ENCODE results near the gene ATF7IP2. TPM values are rescaled to one million over a fixed set of nuclear protein-coding genes. Genes with fewer than 3 reads are reported as not detected.

Gene ATF7IP2
- total and polyA plus RNA-seq, 2 of the 13 experiments (the other 11 are each of a cell fraction or from before 2014, with no cell fraction given), result 117 to 217 TPM

- TF ChIP-seq ZNF251 (CRISPR knock-in tag; IDR thresholded peaks at IDR 0.05), result 0 out of 2 replicates have a peak, but pooled peaks have one; percentile 51
- peak; percentile 99 for TF ChIP-seq TMF1 (CRISPR knock-in tag; IDR thresholded peaks at IDR 0.05; ENCODE audit: low read depth)
- TF ChIP-seq, protein P1, sequence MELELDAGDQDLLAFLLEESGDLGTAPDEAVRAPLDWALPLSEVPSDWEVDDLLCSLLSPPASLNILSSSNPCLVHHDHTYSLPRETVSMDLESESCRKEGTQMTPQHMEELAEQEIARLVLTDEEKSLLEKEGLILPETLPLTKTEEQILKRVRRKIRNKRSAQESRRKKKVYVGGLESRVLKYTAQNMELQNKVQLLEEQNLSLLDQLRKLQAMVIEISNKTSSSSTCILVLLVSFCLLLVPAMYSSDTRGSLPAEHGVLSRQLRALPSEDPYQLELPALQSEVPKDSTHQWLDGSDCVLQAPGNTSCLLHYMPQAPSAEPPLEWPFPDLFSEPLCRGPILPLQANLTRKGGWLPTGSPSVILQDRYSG (CRISPR knock-in tag; IDR thresholded peaks at IDR 0.05), result peak; percentile 90; the same call in 1 of the 2 replicates
- no peak for TF ChIP-seq RFX1 (IDR thresholded peaks at IDR 0.05)
- TF ChIP-seq GLMP (CRISPR knock-in tag; IDR thresholded peaks at IDR 0.05; ENCODE audit: borderline replicate concordance), result peak; percentile 21; the same call in 1 of the 2 replicates
- peak; percentile 67 for TF ChIP-seq MIER2 (CRISPR knock-in tag; IDR thresholded peaks at IDR 0.05)
- peak; percentile 97 for TF ChIP-seq NFYB (CRISPR knock-in tag; IDR thresholded peaks at IDR 0.05)
- peak; percentile 87 for TF ChIP-seq YEATS4 (CRISPR knock-in tag; IDR thresholded peaks at IDR 0.05; ENCODE audit: borderline replicate concordance)
- TF ChIP-seq GZF1 (CRISPR knock-in tag; IDR thresholded peaks at IDR 0.05), result peak; percentile 92
- TF ChIP-seq ZNF331 (CRISPR knock-in tag; IDR thresholded peaks at IDR 0.05), result peak; percentile 96
- TF ChIP-seq, protein P2, sequence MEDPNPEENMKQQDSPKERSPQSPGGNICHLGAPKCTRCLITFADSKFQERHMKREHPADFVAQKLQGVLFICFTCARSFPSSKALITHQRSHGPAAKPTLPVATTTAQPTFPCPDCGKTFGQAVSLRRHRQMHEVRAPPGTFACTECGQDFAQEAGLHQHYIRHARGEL (CRISPR knock-in tag; IDR thresholded peaks at IDR 0.05), result peak; percentile 96
- peak; percentile 82; the same call in 1 of the 2 replicates for TF ChIP-seq SIN3A (IDR thresholded peaks at IDR 0.05; ENCODE audit: borderline replicate concordance, low read depth, low read length)
- TF ChIP-seq ZNF441 (CRISPR knock-in tag; IDR thresholded peaks at IDR 0.05; ENCODE audit: borderline replicate concordance), result no peak
- no peak for TF ChIP-seq NONO (IDR thresholded peaks at IDR 0.05)
- peak; percentile 100 for TF ChIP-seq NONO (CRISPR knock-in tag; conservative IDR thresholded peaks at IDR 0.05)
- no peak; the same call in 1 of the 2 replicates for TF ChIP-seq BRD4 (CRISPR knock-in tag; IDR thresholded peaks at IDR 0.05)
- no peak; the same call in 1 of the 2 replicates for TF ChIP-seq ZNF724P (CRISPR knock-in tag; IDR thresholded peaks at IDR 0.05; ENCODE audit: borderline replicate concordance)
- TF ChIP-seq ZNF646 (CRISPR knock-in tag; IDR thresholded peaks at IDR 0.05), result peak; percentile 57; the same call in 1 of the 2 replicates
- TF ChIP-seq, protein P3, sequence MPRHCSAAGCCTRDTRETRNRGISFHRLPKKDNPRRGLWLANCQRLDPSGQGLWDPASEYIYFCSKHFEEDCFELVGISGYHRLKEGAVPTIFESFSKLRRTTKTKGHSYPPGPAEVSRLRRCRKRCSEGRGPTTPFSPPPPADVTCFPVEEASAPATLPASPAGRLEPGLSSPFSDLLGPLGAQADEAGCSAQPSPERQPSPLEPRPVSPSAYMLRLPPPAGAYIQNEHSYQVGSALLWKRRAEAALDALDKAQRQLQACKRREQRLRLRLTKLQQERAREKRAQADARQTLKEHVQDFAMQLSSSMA (CRISPR knock-in tag; IDR thresholded peaks at IDR 0.05), result peak; percentile 44; the same call in 1 of the 2 replicates
These were observed at the start of gene ATF7IP2 (continued) for GRCh38 chr16:10385725-10386516.
